ENCODE data around the gene OR13F1.
"Not testable (repeated sequence)": the region's sequence is repeated elsewhere in the genome, so short reads cannot be mapped to it uniquely, and the experiment has no call there.

Gene OR13F1, protein sequence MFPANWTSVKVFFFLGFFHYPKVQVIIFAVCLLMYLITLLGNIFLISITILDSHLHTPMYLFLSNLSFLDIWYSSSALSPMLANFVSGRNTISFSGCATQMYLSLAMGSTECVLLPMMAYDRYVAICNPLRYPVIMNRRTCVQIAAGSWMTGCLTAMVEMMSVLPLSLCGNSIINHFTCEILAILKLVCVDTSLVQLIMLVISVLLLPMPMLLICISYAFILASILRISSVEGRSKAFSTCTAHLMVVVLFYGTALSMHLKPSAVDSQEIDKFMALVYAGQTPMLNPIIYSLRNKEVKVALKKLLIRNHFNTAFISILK

DNA sequence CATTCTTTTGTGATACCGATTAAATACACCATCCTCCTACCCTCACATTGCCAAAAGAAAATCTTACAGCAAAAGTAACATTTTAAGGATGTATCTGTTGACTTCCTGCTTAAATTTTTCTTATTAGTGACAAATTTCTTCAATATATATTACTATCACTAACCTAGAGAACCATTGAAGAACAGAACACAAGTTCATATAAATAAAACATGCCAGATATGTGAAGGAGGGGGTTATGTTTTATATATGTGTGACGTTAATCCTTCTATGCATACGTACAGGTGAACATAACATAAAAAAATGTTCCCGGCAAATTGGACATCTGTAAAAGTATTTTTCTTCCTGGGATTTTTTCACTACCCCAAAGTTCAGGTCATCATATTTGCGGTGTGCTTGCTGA lies at the start of gene OR13F1:
OR13F1 (plus strand) TSS at position 301 of the 400 bp plus-strand sequence; CDS start at position 301, 0 bp downstream.
- no peak for DNase-seq

DNA sequence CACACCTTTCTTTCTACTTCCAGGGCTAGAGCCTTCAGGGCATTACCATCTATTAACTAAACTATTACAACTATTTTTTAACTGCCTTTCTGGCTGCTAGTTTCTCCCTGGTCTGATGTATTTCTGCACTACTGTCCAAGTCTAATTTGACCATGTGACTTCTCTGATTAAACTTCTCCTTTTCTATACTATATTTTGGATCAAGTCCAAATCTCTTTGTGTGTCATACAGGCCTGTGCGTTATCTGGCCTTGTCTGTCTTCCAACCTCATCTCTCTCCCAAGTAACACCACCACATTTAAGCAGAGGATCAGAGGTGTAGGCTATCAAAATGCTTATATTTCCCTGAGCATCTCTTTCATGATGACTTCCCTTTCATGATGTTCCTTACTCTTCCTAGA lies 47.2 kb upstream of the OR13F1 start:
- no peak for DNase-seq

DNA sequence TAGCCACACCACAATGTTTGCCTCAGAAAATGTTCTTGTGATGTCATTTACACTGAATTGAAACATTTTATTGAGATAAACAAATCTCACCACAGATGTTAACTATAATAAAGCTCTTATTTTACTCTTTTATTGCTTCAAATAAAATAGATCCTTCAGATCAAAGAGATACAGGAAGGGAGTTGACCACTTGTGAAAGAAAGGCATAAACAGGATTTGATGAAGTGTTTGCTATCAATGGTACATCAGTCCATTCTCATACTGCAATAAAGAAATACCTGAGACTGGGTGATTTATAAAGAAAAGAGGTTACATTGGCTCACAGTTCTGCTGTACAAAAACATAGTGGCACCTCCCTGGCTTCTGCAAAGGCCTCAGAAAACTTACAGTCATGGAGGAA lies 40.2 kb upstream of the OR13F1 start:
- DNase-seq, result no peak

DNA sequence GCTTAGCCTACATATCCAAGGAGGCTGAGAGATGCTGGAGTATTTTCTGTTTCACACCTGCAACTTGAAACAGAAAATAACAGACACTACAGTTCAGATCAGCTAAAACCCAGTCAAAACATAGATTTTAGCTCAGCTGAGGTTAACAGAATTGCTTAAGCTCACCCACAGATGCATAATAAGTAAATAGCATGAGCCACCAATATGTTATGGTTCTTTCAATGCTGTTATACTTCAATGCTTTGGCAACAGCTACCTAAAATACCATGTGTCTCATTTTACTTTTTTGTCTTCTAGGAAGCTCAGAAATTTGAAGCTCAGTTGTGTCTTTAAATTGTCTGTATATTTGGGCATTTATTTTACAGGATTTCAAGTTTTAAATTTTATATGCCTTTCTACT lies 35.8 kb upstream of the OR13F1 start:
- DNase-seq, result no peak

DNA sequence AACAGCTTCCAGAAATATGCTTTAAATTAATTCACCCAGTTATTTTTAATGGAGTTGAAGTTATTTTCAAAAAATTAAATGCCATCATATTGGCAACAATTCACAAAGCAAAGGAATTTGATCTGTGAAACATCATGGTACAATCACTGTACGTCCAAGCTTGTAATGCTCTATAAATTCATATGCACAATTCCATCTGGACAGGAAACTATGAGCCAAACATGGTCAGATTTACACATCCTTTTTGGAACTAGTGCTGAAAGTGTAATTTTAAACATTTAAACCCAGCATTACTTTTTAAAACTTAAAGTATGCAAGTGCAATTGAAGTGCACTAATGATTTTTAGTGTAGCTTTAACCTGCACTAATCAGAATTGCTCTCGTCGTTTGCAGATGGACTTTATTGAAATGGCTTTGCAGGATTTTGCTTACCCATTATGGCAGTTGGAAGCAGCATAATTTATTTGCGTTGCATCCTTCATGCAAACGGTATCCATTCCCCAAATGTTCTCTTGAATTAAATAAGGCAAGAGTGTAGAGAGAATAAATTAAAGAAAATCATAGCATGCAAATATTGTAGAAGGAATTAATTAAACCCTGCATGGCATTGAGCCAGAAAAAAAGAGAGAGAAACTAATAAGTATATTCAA lies 21.0 kb upstream of the OR13F1 start:
- DNase-seq, result no peak

DNA sequence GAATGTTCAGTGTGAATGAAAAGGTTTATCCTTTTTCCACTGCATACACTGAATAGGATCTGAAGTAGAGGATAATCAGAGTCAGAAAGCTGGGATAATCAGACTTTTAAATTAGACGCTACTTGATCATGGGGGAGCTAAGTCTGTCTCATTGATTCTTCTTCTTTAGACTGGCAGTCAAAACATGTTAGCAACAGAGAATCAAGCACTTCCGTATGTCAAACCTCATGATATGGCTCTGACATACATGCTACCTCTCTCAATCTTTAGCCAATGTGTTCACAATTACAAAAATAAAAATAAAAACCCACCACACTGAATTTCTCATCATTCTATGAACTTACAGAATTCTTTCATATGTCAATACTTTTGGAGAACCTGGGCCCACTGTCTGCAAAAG lies 19.0 kb upstream of the OR13F1 start:
- no peak for DNase-seq

DNA sequence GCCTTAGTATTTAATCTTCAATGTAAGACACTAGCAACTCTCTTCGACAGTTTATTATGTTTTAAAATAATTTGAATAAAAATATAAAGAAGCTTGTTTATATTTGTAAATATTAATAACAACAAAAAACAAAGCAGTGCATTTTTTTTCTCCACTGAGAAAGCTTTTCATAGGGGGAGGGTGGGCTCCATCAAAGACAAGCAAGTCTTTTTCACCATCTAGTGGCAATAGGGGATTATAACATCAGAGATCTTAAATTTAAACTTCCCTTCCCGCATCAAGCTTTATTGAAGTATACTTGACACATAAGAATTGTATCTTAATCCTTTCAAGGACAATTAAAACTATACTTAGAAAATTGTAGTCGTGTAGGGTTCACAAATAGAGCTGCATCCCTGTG lies 9.3 kb upstream of the OR13F1 start:
- DNase-seq, result peak; percentile 9

DNA sequence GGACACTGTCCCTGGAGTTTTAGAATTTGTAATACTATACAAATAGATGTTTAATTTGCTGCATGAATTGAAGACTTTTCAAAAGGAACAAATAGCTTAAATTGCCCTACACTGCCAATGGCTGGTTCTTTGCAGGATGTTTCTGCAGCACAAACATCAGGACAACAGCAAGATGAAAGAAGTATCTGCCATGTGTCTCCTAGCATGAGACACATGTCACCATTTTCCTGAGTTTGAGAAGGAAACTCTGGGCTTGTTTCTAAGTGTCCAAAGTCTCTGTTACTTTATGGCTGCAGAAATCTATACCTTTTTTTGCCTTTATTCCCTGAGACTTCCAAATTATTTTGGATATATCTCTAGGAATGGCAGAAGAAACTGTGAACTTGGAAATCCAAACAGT lies 623 bp upstream of the OR13F1 start:
- no peak for DNase-seq

DNA sequence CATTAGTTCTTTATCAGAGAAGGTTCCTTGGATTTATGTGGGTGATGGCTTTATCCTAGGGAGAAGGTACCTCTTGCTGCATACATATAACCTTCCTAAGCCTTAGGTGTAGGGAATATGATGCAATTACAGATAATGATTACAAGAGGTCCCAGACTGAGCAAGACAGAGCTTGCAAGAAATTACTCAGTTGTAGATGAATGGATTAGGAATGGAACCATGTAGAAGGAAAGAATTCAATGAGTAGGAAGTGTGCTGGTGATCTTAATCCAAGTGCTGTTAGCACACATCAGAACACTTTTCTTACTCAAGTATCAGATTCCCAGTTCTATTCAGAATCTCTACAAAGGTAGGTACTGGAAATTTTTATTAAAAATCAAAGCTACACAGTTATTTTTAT lies 2.5 kb downstream of the OR13F1 start:
- DNase-seq, result no peak

DNA sequence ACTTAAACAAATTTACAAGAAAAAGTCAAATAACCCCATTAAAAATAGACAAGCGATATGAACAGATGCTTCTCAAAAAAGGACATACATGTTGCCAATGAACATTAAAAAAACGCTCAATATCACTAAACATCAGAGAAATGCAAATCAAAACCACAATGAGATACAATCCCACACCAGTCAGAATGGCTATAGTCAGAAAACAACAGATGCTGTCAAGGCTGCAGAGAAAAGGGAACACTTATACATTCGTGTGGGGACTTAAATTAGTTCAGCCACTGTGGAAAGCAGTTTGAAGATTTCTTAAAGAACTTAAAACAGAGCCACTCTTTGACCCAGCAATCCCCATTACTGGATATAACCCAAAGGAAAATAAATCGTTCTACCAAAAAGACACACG lies 10.8 kb downstream of the OR13F1 start:
- no peak for DNase-seq

DNA sequence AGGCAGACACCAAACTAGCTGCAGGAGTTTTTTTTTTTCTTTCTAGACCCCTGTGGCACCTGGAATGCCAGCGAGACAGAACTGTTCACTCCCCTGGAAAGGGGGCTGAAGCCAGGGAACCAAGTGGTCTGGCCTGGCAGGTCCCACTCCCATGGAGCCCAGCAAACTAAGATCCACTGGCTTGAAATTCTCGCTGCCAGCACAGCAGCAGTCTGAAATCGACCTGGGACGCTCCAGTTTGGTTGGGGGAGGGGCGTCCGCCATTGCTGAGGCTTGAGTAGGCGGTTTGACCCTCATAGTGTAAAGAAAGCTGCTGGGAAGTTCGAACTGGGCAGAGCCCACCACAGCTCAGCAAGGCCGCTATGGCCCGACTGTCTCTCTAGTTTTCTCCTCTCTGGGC lies 16.2 kb downstream of the OR13F1 start:
- not testable (repeated sequence) for DNase-seq

DNA sequence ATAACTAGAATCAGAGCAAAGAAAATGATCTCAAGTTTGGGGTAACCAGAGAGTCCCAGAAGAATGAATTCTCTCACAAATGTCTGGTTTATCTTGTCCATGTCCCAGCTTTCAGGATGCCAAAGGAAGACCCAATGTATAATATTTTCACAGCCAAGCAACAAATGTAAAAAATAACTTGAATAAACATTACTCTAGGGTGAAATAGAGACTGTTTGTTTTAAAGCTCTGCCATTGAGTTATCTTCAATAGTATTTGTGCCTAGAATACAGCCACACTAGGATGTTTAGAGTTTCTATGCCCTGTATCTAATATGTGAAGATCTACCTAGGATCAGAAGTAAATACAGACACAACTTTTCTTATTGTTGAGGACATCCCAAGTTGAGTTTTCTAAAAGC lies 23.0 kb downstream of the OR13F1 start, which contains the start of gene OR13C4:
OR13C4 (minus strand) TSS at position 101 of the 400 bp plus-strand sequence; CDS start at position 101, 0 bp downstream.
- DNase-seq, result no peak

DNA sequence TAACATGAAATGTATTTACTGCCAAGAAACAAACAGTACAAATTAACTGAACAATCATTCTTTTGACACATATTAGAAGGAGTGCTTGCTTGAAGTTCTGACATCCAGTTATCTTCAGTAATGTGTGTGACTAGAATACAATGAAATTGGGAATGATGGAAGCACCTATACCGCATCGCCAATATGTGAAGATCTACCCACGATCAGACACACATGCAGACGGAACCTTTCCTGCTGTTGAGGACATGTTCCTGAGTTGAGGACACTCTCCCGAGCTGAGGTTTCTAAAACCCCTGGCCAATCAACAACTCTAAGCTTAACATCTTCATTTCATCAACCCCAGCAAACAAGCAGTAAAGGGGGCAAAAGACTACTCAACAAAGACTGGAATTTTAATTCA lies 32.7 kb downstream of the OR13F1 start, which contains the start of gene OR13C3:
OR13C3 (minus strand) TSS at position 101 of the 400 bp plus-strand sequence. CDS start 133 bp downstream, outside the sequence.
- no peak for DNase-seq

DNA sequence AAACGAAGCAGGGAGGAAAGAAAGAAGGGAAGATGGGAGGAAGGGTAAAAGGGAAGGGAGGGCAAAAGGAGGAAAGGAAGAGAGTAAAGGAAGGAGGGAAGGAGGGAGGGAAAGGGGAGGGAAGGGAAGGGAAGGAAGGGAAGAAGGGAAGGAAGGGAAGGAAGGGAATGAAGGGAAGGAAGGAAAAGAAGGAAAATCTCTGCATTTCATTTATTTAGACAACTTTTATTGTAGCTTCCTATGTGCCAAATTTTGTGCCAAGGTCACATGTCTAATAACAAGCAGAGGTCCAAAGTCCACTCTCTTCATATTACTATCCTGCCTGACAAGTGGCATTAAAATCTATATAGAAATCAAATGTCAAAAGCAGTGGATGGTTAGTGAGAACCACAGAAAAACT lies 35.2 kb downstream of the OR13F1 start:
- no peak for DNase-seq

DNA sequence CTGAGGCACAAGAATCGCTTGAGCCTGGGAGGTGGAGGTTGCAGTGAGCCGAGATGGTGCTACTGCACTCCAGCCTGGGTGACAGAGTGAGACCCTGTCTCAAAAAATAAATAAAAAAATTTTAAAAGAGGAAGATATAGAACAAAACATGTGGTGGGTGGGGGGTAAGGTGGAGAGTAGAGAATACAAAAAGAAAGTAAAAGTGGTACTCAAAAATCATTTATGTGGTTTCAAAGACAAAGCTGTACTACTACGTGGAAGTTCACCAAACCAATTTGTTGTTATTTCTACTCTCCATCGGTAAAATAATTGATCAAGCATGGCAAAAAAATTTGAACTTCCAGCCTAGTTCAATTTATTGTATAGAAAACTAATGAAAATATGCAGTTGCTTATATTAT lies 40.6 kb downstream of the OR13F1 start:
- DNase-seq, result no peak

DNA sequence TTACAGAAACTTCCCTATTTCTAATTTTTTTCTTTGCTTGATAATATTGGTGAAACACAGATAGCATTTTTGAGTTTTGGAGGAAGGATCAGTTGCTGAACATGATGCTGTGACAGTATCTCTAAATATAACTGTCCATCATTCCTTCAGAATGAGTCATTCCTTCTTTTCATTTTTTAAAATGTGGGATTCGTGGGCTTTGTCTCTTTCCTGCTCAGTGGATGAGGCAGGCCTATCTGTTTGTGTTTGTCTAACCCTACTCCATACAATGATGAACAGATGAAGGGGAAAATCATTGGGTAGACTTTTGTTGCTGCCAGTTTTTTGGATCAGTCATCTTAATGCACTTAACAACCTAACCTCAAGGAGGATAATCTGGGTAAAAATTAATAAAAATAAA lies 49.2 kb downstream of the OR13F1 start:
- DNase-seq, result peak; percentile 68
